ENCODE data around the gene RHBDD2. TPM values are rescaled to one million over a fixed set of nuclear protein-coding genes. Genes with fewer than 3 reads are reported as not detected.

RHBDD2 gene
- total and polyA plus RNA-seq, 9 of the 15 experiments (the other 6 are each of a cell fraction or from before 2014, with no cell fraction given): 3.3 to 36.7 (median 17.9) TPM

- TF ChIP-seq AFF1 (IDR thresholded peaks at IDR 0.05; ENCODE audit: low read depth in 1 of 2, partially characterized antibody in 2 of 2): no peak
- no peak for TF ChIP-seq ZNF3 (CRISPR knock-in tag; IDR thresholded peaks at IDR 0.05)
- no peak for TF ChIP-seq TFAM (CRISPR knock-in tag; conservative IDR thresholded peaks at IDR 0.05)
- no peak; a peak in 1 of 4 replicates for TF ChIP-seq ZMIZ1 (IDR thresholded peaks at IDR 0.05; ENCODE audit: low read depth in 2 of 2, low read length in 2 of 2)
- peak in 1 of 2 experiments; percentile 100; a peak in 2 of 4 replicates for TF ChIP-seq FOXK2 (conservative IDR thresholded peaks at IDR 0.05 in 1 of 2, IDR thresholded peaks at IDR 0.05 in 1 of 2; ENCODE audit: low read depth in 2 of 2)
- TF ChIP-seq JUNB (CRISPR knock-in tag; conservative IDR thresholded peaks at IDR 0.05): 0 out of 2 replicates have a peak, but pooled peaks have one; percentile 22
- TF ChIP-seq RBBP5 (IDR thresholded peaks at IDR 0.05; ENCODE audit: borderline replicate concordance, insufficient read depth, low read length, poor library complexity, severe bottlenecking): peak; percentile 92
- TF ChIP-seq DACH1 (IDR thresholded peaks at IDR 0.05; ENCODE audit: partially characterized antibody): peak; percentile 32
- peak; percentile 97 for TF ChIP-seq NEUROD1 (IDR thresholded peaks at IDR 0.05; ENCODE audit: borderline replicate concordance, low read depth, low read length, partially characterized antibody)
- TF ChIP-seq SFPQ (IDR thresholded peaks at IDR 0.05; ENCODE audit: low read depth, low read length): no peak
- peak; percentile 66; the same call in 1 of the 2 replicates for TF ChIP-seq TEAD4 (IDR thresholded peaks at IDR 0.05; ENCODE audit: low read length)
- no peak for TF ChIP-seq TEAD4 (CRISPR knock-in tag; IDR thresholded peaks at IDR 0.05; ENCODE audit: borderline replicate concordance)
- peak; percentile 54; the same call in 1 of the 2 replicates for TF ChIP-seq KDM2B (CRISPR knock-in tag; IDR thresholded peaks at IDR 0.05)
- TF ChIP-seq MNT (conservative IDR thresholded peaks at IDR 0.05): peak; percentile 92 to 97
Observed at GRCh38 chr7:75914655-75915415, 36.0 kb downstream of the RHBDD2 start, which contains the start of gene POR (continued).

Measured in K562 (cell line).